DND-41 (cell line): ENCODE data around the gene VPS16.

ENCODE experiments used
- ATAC-seq: fragments of 200-7000 bp; cut with Tn5 transposase; 3 replicates; pipeline ENCODE4 v1.9.1; 2021; ENCODE audit warnings: low read depth; ENCODE audit not compliant: insufficient read depth
- DNase-seq: peaks from one replicate; pipeline ENCODE4 v3.0.0-alpha.2; 2020
- H2AFZ ChIP-seq: 2 replicates; pipeline ENCODE4 v1.6.0; 2012; ENCODE audit warnings: low read depth, low read length
- H3K27ac ChIP-seq: 2 replicates; pipeline ENCODE4 v1.5.1; 2012; ENCODE audit warnings: low read length, inconsistent platforms
- H3K27me3 ChIP-seq: fragments of 200-600 bp; sonication (generic); 2 replicates; pipeline ENCODE4 v1.6.0; 2012; ENCODE audit warnings: low read length, mild to moderate bottlenecking, inconsistent platforms; ENCODE audit not compliant: insufficient read depth, poor library complexity
- H3K36me3 ChIP-seq: 2 replicates; pipeline ENCODE4 v1.5.1; 2012; ENCODE audit warnings: low read length, inconsistent platforms; ENCODE audit not compliant: insufficient read depth
- H3K4me1 ChIP-seq: 2 replicates; pipeline ENCODE4 v1.5.1; 2012; ENCODE audit warnings: mild to moderate bottlenecking, low read length; ENCODE audit not compliant: insufficient read depth
- H3K4me2 ChIP-seq: 2 replicates; pipeline ENCODE4 v1.6.0; 2012; ENCODE audit warnings: mild to moderate bottlenecking, moderate library complexity, low read length, inconsistent platforms; ENCODE audit not compliant: insufficient read depth
- H3K4me3 ChIP-seq, 2 experiments: fragments of 200-600 bp in 1 of 2; shearing (Covaris generic) in 1 of 2; 2 replicates each; pipeline ENCODE4 v1.5.1; 2012 to 2016; ENCODE audit warnings: inconsistent platforms in 2 of 2, low read length in 2 of 2, mild to moderate bottlenecking in 2 of 2, low read depth in 1 of 2, moderate library complexity in 1 of 2
- H3K79me2 ChIP-seq: 2 replicates; pipeline ENCODE4 v1.6.0; 2012; ENCODE audit warnings: low read length, inconsistent platforms; ENCODE audit not compliant: insufficient read depth
- H3K9ac ChIP-seq: 2 replicates; pipeline ENCODE4 v1.6.0; 2012; ENCODE audit warnings: low read depth, mild to moderate bottlenecking, inconsistent platforms, low read length, moderate library complexity
- H3K9me3 ChIP-seq: 2 replicates; pipeline ENCODE4 v1.5.1; 2012; ENCODE audit warnings: low read length, moderate library complexity, mild to moderate bottlenecking, inconsistent platforms; ENCODE audit not compliant: insufficient read depth, severe bottlenecking
- H4K20me1 ChIP-seq: 2 replicates; pipeline ENCODE4 v1.6.0; 2012; ENCODE audit warnings: low read length; ENCODE audit not compliant: insufficient read depth
- CTCF ChIP-seq: IDR thresholded peaks from 2 replicates; pipeline ENCODE4 v1.5.1; 2012; ENCODE audit warnings: borderline replicate concordance, low read length, moderate library complexity, mild to moderate bottlenecking; ENCODE audit not compliant: poor library complexity, severe bottlenecking; ENCODE audit errors: extremely low read depth
- EZH2 ChIP-seq: IDR thresholded peaks from 3 replicates; pipeline ENCODE4 v1.6.1; 2012; ENCODE audit warnings: borderline replicate concordance, low read depth, mild to moderate bottlenecking, moderate library complexity, low read length, inconsistent platforms; ENCODE audit not compliant: severe bottlenecking

The VPS16 gene

GRCh38 chr20:2794866-2795447, 45.6 kb upstream of the VPS16 start:
- ATAC-seq = no peak
- Histone ChIP-seq H3K79me2 (no peaks in the 10 kb centered on the region), H3K4me1 (no peaks in the 10 kb centered on the region), H3K4me2 (no peak overlapping the region), H3K9ac (no peak overlapping the region), H3K36me3 (no peaks in the 10 kb centered on the region), H3K27me3 (peaks cover 21% of the 10 kb centered on the region), H2AFZ (no peak overlapping the region), H3K4me3 (no peak overlapping the region), H3K9me3 (no peaks in the 10 kb centered on the region), H4K20me1 (peaks cover 23% of the 10 kb centered on the region), H3K27ac (no peak overlapping the region)
- DNase-seq = no peak
- TF ChIP-seq CTCF (no peak), EZH2 (no peak)

- no peak overlapping the region for H3K9ac ChIP-seq
- H3K27ac ChIP-seq = no peak overlapping the region
- H3K4me2 ChIP-seq = no peak overlapping the region
- TF ChIP-seq CTCF = no peak
- no peak for TF ChIP-seq EZH2
- ATAC-seq = no peak
- no peak for DNase-seq
- H3K36me3 ChIP-seq = no peaks in the 10 kb centered on the region
- H3K79me2 ChIP-seq = no peaks in the 10 kb centered on the region
- H3K4me3 ChIP-seq = no peak overlapping the region
- H2AFZ ChIP-seq = no peak overlapping the region
- no peaks in the 10 kb centered on the region for H3K9me3 ChIP-seq
- H3K27me3 ChIP-seq = peaks cover 25% of the 10 kb centered on the region
- peaks cover 23% of the 10 kb centered on the region for H4K20me1 ChIP-seq
- H3K4me1 ChIP-seq = no peaks in the 10 kb centered on the region
Measured at GRCh38 chr20:2795451-2795850, 45.1 kb upstream of the VPS16 start.

GRCh38 chr20:2796011-2796660, 44.4 kb upstream of the VPS16 start:
- Histone ChIP-seq H3K36me3 (no peaks in the 10 kb centered on the region), H4K20me1 (peaks cover 23% of the 10 kb centered on the region), H3K4me1 (no peaks in the 10 kb centered on the region), H3K27me3 (peaks cover 31% of the 10 kb centered on the region), H3K27ac (no peak overlapping the region), H3K4me2 (no peak overlapping the region), H3K4me3 (no peak overlapping the region), H3K79me2 (no peaks in the 10 kb centered on the region), H2AFZ (no peak overlapping the region), H3K9me3 (no peaks in the 10 kb centered on the region), H3K9ac (no peak overlapping the region)
- TF ChIP-seq CTCF (no peak), EZH2 (no peak)
- DNase-seq = no peak
- no peak for ATAC-seq
